Caco-2 (cell line): ENCODE measurements around the gene NECAB2. TPM values are rescaled to one million over a fixed set of nuclear protein-coding genes. Genes with fewer than 3 reads are reported as not detected.

ENCODE experiments used
- BruUV-seq: library from RNA; stranded (reverse); fragments of 400-500 nt; replicated peaks from 2 replicates; lab custom pipeline; 2021; lab: Mats Ljungman, UMichigan
- CTCF ChIA-PET: fragments of 300-600 bp; sonication (Branson Sonifier 250); formaldehyde crosslinking; loops from one replicate; lab custom pipeline; 2022; ENCODE audit warnings: antibody characterized with exemption; lab: Charles Lee
- POLR2A ChIA-PET: fragments of 300-600 bp; sonication (Branson Sonifier 250); formaldehyde crosslinking; loops from one replicate; lab custom pipeline; 2022; ENCODE audit warnings: antibody characterized with exemption; lab: Charles Lee
- DNase-seq, 2 experiments: peaks; one replicate each; pipeline versions ENCODE4 v3.0.0 to v3.0.0-alpha.2; 2020 to 2022
- H3K27me3 ChIP-seq: replicated peaks from 2 replicates; pipeline ENCODE4 v1.6.0; 2011; ENCODE audit warnings: low read length; ENCODE audit not compliant: control insufficient read depth, insufficient read depth
- H3K36me3 ChIP-seq: 2 replicates; pipeline ENCODE4 v1.5.1; 2011; ENCODE audit warnings: low read length; ENCODE audit not compliant: control insufficient read depth, insufficient read depth
- H3K4me1 ChIP-seq: fragments of 250-450 bp; sonication (Bioruptor Pico); 2 replicates; pipeline ENCODE4 v1.5.1; 2020; ENCODE audit warnings: mild to moderate bottlenecking
- H3K4me3 ChIP-seq: 2 replicates; pipeline ENCODE4 v1.5.1; 2011; ENCODE audit warnings: low read depth, mild to moderate bottlenecking, control low read depth, low read length
- H3K9me3 ChIP-seq: fragments of 250-450 bp; sonication (Bioruptor Pico); 2 replicates; pipeline ENCODE4 v1.5.1; 2020; ENCODE audit warnings: mild to moderate bottlenecking, moderate library complexity
- H3K27ac Mint-ChIP-seq: one replicate; pipeline ENCODE4 v1.8.0; 2022; ENCODE audit warnings: mixed read lengths; ENCODE audit not compliant: unreplicated experiment
- H3K27me3 Mint-ChIP-seq: one replicate; pipeline ENCODE4 v1.8.0; 2022; ENCODE audit warnings: mixed read lengths; ENCODE audit not compliant: insufficient read depth, unreplicated experiment
- H3K36me3 Mint-ChIP-seq: one replicate; pipeline ENCODE4 v1.8.0; 2022; ENCODE audit warnings: mild to moderate bottlenecking, mixed read lengths; ENCODE audit not compliant: insufficient read depth, unreplicated experiment
- H3K4me1 Mint-ChIP-seq: one replicate; pipeline ENCODE4 v1.8.0; 2022; ENCODE audit warnings: low read depth, mixed read lengths; ENCODE audit not compliant: unreplicated experiment
- H3K4me3 Mint-ChIP-seq: one replicate; pipeline ENCODE4 v1.8.0; 2022; ENCODE audit warnings: mild to moderate bottlenecking, moderate library complexity, mixed read lengths; ENCODE audit not compliant: unreplicated experiment
- H3K9me3 Mint-ChIP-seq: one replicate; pipeline ENCODE4 v1.8.0; 2022; ENCODE audit warnings: mixed read lengths; ENCODE audit not compliant: unreplicated experiment
- CTCF ChIP-seq, 2 experiments: fragments of 200-600 bp in 1 of 2; IDR thresholded peaks; 1 replicate in 1 of 2; 2 replicates in 1 of 2; pipeline versions ENCODE4 v1.5.1 to v1.8.0; 2011 to 2022; ENCODE audit warnings: antibody characterized with exemption in 1 of 2, control low read depth in 1 of 2, inconsistent platforms in 1 of 2, low read depth in 1 of 2, low read length in 1 of 2, mild to moderate bottlenecking in 1 of 2, moderate library complexity in 1 of 2; ENCODE audit not compliant: insufficient read depth in 1 of 2, severe bottlenecking in 1 of 2, unreplicated experiment in 1 of 2
- intact Hi-C: fragments of 100-400 bp; cut with micrococcal nuclease; formaldehyde crosslinking; loops from one replicate; pipeline ENCODE4 v1.10.0; 2022; ENCODE audit not compliant: unreplicated experiment
- total RNA-seq: library from RNA; stranded (reverse); gene quantifications from 2 replicates; pipeline ENCODE4 v1.2.3, GENCODE V29; 2022

The NECAB2 gene
- total RNA-seq, 1 experiment from 2014 or later, result 0.68 TPM

DNA sequence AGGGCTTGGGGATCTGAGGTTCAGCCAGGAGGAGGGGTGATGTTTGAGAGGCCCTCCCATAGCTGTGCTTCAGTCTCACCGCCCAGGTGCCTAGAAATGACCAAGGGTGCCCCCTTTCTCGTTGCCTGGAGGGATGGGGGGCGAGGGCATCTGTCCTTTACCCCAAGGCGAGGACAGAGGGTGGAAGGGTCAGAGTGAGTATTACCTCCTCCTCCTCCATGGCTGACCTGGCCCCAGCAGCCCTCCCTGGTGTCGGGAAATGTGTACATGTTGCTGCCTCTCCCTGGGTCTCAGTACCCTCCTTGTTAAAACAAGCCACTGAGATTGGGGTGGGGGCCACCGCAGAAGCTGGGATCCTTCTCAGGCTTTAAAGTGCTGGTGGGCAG, 2.4 kb downstream of the NECAB2 start:
- Mint-ChIP-seq H3K27ac (no peak overlapping the region), H3K4me3 (no peak overlapping the region), H3K9me3 (no peaks in the 10 kb centered on the region), H3K27me3 (peaks cover 7% of the 10 kb centered on the region), H3K36me3 (no peaks in the 10 kb centered on the region), H3K4me1 (no peaks in the 10 kb centered on the region)
- no peak for DNase-seq
- no peak for TF ChIP-seq CTCF (IDR thresholded peaks at IDR 0.05; ENCODE audit: insufficient read depth in 1 of 2, low read depth in 1 of 2, low read length in 1 of 2, severe bottlenecking in 1 of 2, unreplicated experiment in 1 of 2)
- CTCF ChIA-PET, result interaction anchor here (0.6 to 1.6 kb wide), 4 partner anchors 74 to 96 kb away, joined by 3 to 4 read pairs (median 3); no protein-coding TSS in a partner anchor
- POLR2A ChIA-PET, result no interaction called here
- no peak overlapping the region for H3K4me3 ChIP-seq
- H3K36me3 ChIP-seq, result no peaks in the 10 kb centered on the region
- no peaks in the 10 kb centered on the region; the same call in 1 of the 2 replicates for H3K27me3 ChIP-seq
- H3K9me3 ChIP-seq, result no peaks in the 10 kb centered on the region
- H3K4me1 ChIP-seq, result no peaks in the 10 kb centered on the region
- intact Hi-C loops, result no loop called here
- BruUV-seq, result no TSS peak

DNA sequence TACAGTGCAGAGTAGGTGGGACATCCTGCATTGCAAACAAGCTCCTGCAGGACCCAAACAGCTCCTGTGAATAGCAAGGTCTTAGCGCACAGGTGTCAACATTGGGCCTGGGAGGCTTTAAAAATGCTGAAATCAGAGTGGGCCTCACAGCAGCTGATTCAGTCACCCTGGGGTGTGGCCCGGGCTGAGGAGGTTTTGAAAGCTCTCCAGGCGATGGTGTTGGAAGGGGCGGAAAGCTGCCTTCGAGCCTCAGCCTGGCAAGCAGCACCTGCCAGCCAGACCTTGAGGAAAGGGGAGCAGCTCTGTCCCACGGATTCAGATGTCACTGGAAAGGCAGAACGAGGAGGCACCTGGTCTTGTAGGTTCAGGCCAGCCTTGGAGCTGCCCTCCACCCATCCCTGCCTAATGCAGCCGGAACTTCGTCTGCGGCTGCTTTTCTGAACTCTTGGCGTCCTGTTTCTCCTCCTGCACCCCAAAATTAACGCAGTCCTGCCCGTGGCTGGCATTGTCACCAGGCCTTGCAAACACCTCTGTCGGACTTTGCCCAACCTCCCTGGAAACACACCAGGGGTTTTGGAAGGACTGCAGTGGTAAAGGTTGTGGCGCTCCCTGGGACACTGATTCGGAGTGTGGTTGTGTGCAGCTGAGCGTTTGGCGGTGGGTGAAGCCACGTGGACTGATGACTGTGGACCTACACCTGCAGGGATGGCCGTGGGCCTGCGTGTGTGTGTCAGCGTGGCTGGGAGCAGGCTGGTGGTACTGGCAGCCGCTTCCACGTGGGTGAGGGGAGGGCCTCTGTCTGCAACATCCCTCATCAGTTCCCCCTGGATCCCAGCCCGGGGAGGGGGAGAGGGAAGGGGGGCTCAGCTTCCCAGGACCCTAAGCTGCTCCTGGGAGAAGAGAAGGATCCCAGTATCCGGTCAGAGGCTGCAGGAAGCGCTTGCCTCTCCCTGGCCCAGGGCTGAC, 3.4 kb downstream of the NECAB2 start:
- H3K4me3 Mint-ChIP-seq, result no peak overlapping the region
- no peaks in the 10 kb centered on the region for H3K4me1 Mint-ChIP-seq
- no peaks in the 10 kb centered on the region for H3K36me3 ChIP-seq
- intact Hi-C loops, result no loop called here
- no peak overlapping the region for H3K4me3 ChIP-seq
- H3K36me3 Mint-ChIP-seq, result no peaks in the 10 kb centered on the region
- no peaks in the 10 kb centered on the region for H3K9me3 Mint-ChIP-seq
- CTCF ChIA-PET, result interaction anchor here (0.6 to 1.6 kb wide), 4 partner anchors 71 to 95 kb away, joined by 3 to 5 read pairs (median 4); partner anchors contain the start of gene SLC38A8
- H3K9me3 ChIP-seq, result no peaks in the 10 kb centered on the region; the same call in 1 of the 2 replicates
- no peak for DNase-seq
- no peak overlapping the region for H3K27ac Mint-ChIP-seq
- H3K4me1 ChIP-seq, result no peaks in the 10 kb centered on the region
- no peaks in the 10 kb centered on the region; the same call in 1 of the 2 replicates for H3K27me3 ChIP-seq
- POLR2A ChIA-PET, result no interaction called here
- BruUV-seq, result no TSS peak
- peaks cover 7% of the 10 kb centered on the region for H3K27me3 Mint-ChIP-seq
- no peak for TF ChIP-seq CTCF (IDR thresholded peaks at IDR 0.05; ENCODE audit: insufficient read depth in 1 of 2, low read depth in 1 of 2, low read length in 1 of 2, severe bottlenecking in 1 of 2, unreplicated experiment in 1 of 2)

GRCh38 chr16:83972256-83973008, 4.4 kb downstream of the NECAB2 start:
- H3K4me3 ChIP-seq, result no peak overlapping the region
- no peaks in the 10 kb centered on the region for H3K9me3 Mint-ChIP-seq
- no peak overlapping the region for H3K27ac Mint-ChIP-seq
- no peaks in the 10 kb centered on the region for H3K36me3 Mint-ChIP-seq
- no peaks in the 10 kb centered on the region for H3K4me1 Mint-ChIP-seq
- intact Hi-C loops, result no loop called here
- peaks cover under 1% of the 10 kb centered on the region; the same call in 1 of the 2 replicates for H3K9me3 ChIP-seq
- H3K27me3 Mint-ChIP-seq, result peaks cover 7% of the 10 kb centered on the region
- no peak for DNase-seq
- ChIA-PET POLR2A (no interaction called here), CTCF (interaction anchor here (1.6 kb wide), 1 partner anchor 76 kb away, joined by 4 read pairs; no protein-coding TSS in a partner anchor)
- no peaks in the 10 kb centered on the region for H3K36me3 ChIP-seq
- no peak overlapping the region for H3K4me3 Mint-ChIP-seq
- no peaks in the 10 kb centered on the region for H3K4me1 ChIP-seq
- no TSS peak for BruUV-seq
- no peak for TF ChIP-seq CTCF (IDR thresholded peaks at IDR 0.05; ENCODE audit: insufficient read depth in 1 of 2, low read depth in 1 of 2, low read length in 1 of 2, severe bottlenecking in 1 of 2, unreplicated experiment in 1 of 2)
- no peaks in the 10 kb centered on the region; the same call in 1 of the 2 replicates for H3K27me3 ChIP-seq
